Erythroblast (primary cell): ENCODE measurements around the gene ARL17B.
A peak's percentile ranks its signal among the peaks of the same experiment; 100 is the strongest.
"Not testable (repeated sequence)": the region's sequence is repeated elsewhere in the genome, so short reads cannot be mapped to it uniquely, and the experiment has no call there.

Source experiments
- DNase-seq, 2 experiments: peaks; one replicate each; lab custom pipeline; 2025; lab: John Stamatoyannopoulos, UW
- GATA1 ChIP-seq: IDR thresholded peaks from 2 replicates; pipeline ENCODE4 v1.6.1; 2011; ENCODE audit warnings: low read depth, mild to moderate bottlenecking, control low read depth, low read length, moderate library complexity
- POLR2A ChIP-seq: IDR thresholded peaks from 2 replicates; pipeline ENCODE4 v1.6.1; 2011; ENCODE audit warnings: mild to moderate bottlenecking, low read length

Gene ARL17B

GRCh38 chr17:46290906-46291546 is 70.5 kb downstream of the ARL17B start:
- peak in 1 of 2 experiments; percentile 51 for DNase-seq

- not testable (repeated sequence) for DNase-seq
Observed at GRCh38 chr17:46287587-46287986, 74.0 kb downstream of the ARL17B start.

- DNase-seq: peak; percentile 81 to 92
Observed at GRCh38 chr17:46286764-46287221, 74.8 kb downstream of the ARL17B start.

GRCh38 chr17:46285500-46285899 is 76.1 kb downstream of the ARL17B start:
- DNase-seq: not testable (repeated sequence)

GRCh38 chr17:46284467-46284866 is 77.1 kb downstream of the ARL17B start:
- DNase-seq: peak in 1 of 2 experiments; percentile 45

- not testable (repeated sequence) for DNase-seq
Observed at GRCh38 chr17:46282635-46283034, 78.9 kb downstream of the ARL17B start.

GRCh38 chr17:46281336-46281735 is 80.2 kb downstream of the ARL17B start:
- DNase-seq: not testable (repeated sequence)

- DNase-seq: not testable (repeated sequence)
Observed at GRCh38 chr17:46276728-46277479, 84.7 kb downstream of the ARL17B start.

GRCh38 chr17:46274238-46274637 is 87.3 kb downstream of the ARL17B start:
- DNase-seq: no peak
- TF ChIP-seq GATA1 (no peak), POLR2A (no peak)

- TF ChIP-seq POLR2A (no peak), GATA1 (no peak)
- DNase-seq: no peak
Observed at GRCh38 chr17:46273541-46274236, 87.9 kb downstream of the ARL17B start.

GRCh38 chr17:46270032-46270431 is 91.5 kb downstream of the ARL17B start:
- DNase-seq: no peak
- no peak for TF ChIP-seq POLR2A
- no peak for TF ChIP-seq GATA1

- TF ChIP-seq GATA1: no peak
- TF ChIP-seq POLR2A: peak; percentile 60
- DNase-seq: peak; percentile 92 to 95
Observed at GRCh38 chr17:46266656-46267544, 94.7 kb downstream of the ARL17B start.

- peak; percentile 58 to 60 for DNase-seq
Observed at GRCh38 chr17:46266063-46266655, 95.4 kb downstream of the ARL17B start.

- no peak for TF ChIP-seq GATA1
- no peak for TF ChIP-seq POLR2A
- DNase-seq: no peak
Observed at GRCh38 chr17:46264456-46265198, 96.9 kb downstream of the ARL17B start.
